GM18951 (cell line): ENCODE measurements around the gene ZMIZ1.

Experiments
- POLR2A ChIP-seq: IDR thresholded peaks from 4 replicates; pipeline ENCODE4 v1.6.1; 2011; ENCODE audit warnings: mild to moderate bottlenecking; ENCODE audit not compliant: insufficient read length, insufficient read depth; ENCODE audit errors: extremely low read depth
- in situ Hi-C: fragments of 300-500 bp; cut with MboI; formaldehyde crosslinking; loops from one replicate; pipeline ENCODE4 v1.12.0; 2022; ENCODE audit warnings: low sequenced_read_pairs, mixed read lengths, inconsistent platforms; ENCODE audit not compliant: unreplicated experiment

Gene ZMIZ1

DNA sequence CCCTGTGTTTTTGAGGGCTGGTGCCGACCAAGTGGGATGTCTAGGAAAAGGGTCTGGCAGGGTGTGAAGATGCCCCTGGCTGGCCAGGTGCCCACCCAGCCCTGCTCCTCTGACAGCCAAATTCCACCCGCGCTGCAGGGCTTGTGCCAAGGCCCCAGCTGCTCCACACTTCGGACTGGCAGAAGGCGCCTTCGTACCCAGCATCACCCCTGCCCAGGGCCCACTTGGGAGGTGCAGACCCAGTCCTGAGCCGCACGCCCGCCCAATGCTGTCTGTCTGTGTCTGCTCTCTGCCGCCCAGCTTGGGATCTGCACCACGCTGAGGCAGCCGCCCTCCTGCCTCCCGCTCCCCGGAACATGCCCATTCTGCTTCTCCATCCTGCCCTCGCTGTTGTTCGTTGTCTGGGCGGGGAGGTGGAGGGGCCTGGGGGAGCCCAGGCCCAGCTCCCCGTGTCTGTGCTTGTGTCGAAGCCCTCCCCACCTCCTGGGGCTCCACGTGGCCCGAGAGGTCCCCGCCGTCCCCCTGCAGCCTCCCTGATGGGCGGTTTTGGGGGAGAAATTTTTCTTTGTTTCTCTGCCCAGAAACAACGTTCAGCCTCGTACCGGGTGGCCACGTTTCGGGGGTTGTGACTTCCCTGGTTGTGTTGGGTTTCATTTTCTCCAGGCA lies 241.6 kb downstream of the ZMIZ1 start:
- TF ChIP-seq POLR2A = no peak
- in situ Hi-C loops = no loop called here

DNA sequence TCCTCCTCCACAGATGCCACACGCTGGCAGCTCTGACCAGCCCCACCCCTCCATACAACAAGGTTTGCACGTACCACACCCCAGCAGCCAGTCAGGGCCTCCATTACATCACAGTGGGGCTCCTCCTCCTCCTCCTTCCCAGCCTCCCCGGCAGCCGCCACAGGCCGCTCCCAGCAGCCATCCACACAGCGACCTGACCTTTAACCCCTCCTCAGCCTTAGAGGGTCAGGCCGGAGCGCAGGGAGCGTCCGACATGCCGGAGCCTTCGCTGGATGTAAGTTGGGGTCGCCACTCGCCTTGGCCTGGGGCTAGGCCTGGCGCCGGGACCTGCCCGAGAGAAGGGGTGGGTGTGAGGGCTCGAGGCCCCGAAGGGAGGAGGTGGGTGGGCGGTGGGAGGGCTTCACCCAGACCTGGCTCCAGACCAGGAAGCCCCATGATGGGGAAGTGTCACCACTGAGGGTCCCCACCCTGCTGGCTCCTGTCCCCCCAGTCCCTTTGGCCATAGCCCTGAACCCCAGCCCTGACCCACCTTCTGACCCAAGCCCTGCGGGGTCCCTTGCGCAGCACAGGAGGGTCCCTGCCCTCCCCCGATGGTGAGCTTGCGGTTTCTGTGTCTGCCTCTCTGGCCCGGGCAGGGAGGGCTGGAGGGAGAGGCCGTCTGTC lies 242.3 kb downstream of the ZMIZ1 start:
- no peak for TF ChIP-seq POLR2A
- in situ Hi-C loops = no loop called here

DNA sequence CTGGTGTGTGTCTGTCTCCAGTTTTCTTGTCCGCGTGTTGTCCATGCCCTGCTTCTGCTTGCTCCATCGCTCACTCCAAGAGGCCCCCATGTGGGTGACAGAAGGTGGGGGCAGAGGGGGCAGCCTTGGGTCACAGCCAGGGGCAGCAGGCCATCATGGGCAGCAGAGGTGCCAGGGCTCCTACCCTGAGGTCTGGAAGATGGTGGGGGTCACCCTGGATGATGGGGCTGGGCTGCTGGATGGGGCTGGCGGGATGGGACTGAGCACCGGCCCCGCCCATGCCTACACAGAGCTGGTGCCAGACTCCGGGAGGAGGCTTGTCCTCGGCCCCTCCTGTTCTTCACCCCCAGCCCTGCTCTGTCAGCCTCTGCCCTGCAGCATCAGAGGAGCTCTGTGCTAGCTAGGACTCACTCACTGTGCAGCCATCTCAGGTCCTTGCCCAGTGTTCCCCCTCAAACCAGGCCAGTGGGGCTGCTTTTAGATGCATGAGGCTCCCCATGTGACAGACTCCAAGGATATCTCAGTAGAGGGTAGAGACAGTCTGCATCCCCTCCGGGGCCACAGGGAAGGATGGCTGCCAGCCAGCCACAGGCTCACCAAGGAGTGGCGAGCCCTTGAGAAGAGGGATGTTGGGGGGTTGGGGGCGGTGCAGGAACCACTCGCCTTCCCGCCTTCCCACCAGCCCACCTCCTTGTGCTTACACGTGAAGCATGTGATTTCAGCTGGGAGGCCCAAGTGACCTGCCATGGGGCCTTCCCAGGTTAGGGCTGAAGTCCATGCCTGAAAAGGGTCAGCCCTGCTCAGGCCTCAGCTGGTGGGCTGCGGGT lies 243.0 kb downstream of the ZMIZ1 start:
- TF ChIP-seq POLR2A = no peak
- in situ Hi-C loops = no loop called here

DNA sequence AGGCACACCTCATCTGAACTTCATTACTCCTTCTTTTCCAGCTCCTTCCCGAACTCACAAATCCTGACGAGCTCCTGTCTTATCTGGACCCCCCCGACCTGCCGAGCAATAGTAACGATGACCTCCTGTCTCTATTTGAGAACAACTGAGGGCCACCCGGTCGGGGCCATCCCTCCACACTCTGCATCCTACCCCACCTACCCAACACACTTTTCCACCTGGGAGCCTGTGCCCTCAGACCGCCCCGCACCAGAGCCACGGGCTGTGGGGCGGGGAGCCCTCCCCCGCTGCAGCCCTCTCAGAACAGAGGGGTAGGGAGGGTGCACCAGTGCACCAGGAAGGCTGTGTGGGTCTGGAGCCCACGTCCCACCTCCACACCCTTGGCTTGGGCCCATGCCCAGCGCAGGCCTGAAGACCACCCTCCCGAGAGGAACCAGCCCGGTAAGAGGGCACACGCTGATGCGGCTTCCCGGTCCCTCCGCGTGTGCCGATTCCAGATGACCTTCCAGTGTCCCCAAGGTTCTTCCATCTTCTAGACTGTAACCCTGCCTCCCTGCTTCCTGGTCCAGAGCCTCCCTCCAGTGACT lies 243.9 kb downstream of the ZMIZ1 start:
- in situ Hi-C loops = no loop called here
- no peak for TF ChIP-seq POLR2A

DNA sequence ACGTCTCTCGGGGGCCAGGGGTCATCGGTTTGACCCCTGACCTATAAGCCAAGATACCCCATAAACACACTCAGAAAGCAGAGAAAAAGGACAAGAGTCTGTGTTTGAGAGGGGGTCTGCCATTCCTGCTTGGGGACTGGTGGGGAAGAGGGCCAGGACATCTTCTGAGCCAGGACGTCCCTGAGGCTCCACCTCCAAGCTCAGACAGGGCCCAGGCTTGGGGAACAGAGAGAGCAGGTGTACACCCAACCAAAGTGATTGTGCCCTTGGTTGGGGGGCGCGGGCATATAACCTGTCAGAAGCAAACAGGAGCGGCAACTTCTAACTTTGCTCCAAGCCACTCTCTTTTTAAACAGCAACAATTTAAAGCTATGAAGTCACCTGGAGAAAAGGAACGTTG lies 244.6 kb downstream of the ZMIZ1 start:
- in situ Hi-C loops = no loop called here
- TF ChIP-seq POLR2A = no peak

DNA sequence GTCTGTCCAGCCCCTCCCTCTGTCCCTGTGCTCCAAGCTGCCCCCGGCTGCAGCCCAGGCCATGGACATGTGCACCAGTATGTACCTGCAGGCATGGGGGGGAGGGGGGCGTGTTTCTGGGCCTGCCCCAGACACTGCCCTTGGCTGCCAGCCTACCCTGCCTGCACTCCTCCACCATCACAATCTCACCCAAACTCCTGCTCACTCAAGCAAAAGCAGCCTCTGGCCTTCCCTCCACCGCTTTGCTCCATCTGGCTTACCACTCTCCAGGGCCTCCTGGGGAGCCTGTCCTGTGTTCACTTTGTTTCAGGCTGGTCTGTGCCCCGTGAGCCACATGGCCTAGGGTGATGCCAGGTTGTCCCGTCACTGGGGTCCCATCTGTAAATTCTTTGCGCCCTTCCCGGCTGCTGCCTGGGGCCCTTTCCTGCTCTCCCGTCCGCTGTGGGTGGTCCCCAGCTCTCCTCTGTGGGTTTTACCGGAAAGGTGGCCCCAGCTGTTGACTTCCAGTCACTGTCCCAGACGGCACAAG lies 245.2 kb downstream of the ZMIZ1 start:
- no peak for TF ChIP-seq POLR2A
- in situ Hi-C loops = no loop called here

DNA sequence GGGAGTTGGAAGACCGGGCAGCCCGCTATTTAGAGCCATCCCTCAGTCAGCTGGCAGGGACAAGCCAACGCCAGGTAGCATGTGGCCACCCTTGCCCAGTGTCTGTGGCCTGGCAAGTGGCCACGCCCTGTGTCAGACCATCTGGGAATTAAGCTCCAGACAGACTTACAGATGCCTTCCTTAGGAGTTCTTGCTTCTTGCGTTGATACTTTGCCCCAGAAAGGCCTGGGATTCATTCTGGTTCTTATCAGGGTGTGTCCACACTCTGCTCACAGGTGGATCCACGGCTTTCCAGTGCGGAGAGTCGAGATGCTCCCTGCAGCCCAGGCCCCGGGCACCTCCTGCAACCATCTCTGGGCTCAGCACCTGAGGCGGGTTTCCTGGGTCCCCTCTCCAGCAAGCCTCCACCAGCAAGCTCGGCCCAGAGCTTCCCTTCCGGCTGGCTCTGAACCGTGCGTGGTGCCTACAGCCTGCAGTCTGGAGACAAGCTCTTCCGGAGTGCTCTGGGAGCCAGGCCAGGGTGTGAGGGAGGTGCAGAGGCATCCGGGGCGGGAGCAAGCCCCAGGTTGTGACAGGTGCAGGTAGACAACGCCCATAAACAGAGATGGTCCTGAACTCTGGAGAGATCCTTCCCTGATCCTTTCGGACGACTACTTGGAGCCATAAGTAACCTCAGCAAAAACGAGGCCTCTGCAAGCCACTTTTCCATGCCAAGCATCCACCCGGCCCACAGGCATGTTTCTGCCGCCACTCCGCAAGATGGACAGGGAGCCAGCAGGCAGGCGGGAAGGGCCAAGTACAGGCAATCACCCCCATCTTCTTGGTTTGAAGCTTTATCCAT lies 246.2 kb downstream of the ZMIZ1 start:
- in situ Hi-C loops = no loop called here
- TF ChIP-seq POLR2A = no peak

DNA sequence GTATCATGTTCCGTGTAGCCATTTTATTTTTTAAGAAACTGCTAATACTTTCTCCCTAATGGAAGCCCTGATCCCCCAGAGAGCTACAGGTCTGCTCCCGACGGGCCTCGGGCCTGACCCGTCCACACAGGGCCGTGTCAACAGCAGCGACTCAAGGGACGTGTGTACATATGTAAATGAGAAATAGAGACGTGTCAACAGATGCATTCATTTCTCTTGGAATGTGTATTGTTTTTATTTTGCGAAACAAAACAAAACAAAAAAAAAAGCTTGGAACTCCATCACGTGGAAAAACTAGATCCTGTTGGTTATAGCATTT lies 246.8 kb downstream of the ZMIZ1 start:
- in situ Hi-C loops = no loop called here

DNA sequence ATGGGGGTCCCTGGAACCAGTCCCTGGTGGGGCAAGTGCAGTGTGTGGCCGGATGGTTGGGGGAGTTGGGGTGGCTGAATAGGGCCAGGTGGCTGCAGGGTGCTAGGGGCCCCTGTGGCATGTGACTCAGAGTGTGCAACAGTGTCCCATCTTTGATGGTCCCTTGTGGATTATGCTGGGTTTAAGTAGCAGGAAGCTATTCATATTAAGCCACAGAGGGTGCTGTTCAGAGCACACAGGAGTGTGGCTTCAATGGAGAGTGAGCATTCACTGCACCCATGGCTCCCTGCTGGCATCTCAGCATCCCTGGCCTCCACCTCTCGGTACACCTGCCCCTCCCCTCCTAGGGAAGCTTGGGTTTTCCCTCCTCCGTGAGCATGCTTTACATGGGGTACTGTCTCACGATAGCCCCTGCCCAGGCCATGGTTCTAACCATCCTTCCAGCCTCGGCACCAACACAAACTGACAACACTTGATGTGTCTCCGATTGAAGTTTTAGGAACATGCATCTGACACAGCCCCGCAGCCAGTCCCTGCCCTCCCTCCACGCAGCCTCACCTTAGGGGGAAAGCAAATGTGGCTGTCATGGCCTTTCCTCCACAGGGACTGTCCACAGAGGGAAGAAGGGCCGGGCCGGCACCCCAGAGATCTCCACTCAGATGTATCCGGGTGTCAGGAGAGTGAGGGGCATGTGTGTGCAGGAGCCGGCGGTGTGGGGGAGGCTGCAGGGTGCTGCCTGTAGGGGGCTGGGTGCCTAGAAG lies 248.1 kb downstream of the ZMIZ1 start:
- in situ Hi-C loops = no loop called here
- no peak for TF ChIP-seq POLR2A

More for the DNA sequence above, 246.8 kb downstream of the ZMIZ1 start:
- TF ChIP-seq POLR2A = no peak

DNA sequence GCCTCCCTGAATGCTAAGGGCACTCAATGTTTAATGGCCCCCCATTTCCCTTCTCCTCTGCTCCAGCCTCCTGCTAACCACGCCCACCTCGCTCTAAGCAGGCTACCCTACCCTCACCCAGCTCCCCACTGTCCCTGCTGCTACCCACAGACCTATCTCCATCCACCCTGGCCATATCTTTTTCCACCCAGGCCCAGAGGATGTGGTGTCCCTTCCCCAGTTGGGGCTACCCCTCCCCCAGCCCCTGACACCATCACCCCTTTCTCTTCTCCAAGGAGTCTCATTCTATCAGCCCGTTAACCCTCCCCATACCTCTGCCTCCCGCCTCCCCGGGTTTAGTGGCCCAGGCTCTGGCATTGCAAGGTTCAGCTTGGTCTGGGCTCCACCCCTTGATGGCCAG lies 249.6 kb downstream of the ZMIZ1 start:
- in situ Hi-C loops = no loop called here
- no peak for TF ChIP-seq POLR2A

DNA sequence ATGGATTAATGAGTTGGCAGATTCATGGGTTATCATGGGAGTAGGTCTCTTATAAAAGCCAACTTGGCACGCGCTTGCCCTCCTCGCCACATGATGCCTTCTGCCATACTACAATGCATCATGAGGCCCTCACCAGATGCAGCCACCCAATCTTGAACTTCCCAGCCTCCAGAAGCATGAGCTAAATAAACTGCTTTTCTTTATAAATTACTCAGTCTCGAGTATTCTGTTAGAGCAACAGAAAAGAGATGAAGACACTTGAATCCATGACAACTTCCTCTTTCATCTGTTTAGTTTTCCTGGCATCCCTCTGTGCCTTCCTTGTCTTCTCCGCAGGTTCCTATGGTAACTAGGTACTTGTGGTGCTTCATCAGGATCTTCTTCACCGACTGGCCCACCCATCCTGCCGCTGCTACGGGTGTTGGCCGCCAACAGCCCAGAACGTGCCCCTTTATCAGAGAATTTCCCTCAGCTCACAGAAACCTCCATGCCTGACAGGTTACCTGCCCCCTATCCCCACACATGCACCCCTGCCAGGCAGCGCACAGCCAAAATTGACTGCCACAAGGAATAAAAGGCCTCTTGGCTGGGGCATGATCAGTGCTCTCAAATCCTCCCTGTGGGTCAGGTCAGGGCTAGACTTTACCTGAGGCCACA lies 250.5 kb downstream of the ZMIZ1 start:
- no peak for TF ChIP-seq POLR2A
- in situ Hi-C loops = no loop called here
